Measurements from ENCODE around the gene RPS6KA2.

- TF ChIP-seq, protein P1, sequence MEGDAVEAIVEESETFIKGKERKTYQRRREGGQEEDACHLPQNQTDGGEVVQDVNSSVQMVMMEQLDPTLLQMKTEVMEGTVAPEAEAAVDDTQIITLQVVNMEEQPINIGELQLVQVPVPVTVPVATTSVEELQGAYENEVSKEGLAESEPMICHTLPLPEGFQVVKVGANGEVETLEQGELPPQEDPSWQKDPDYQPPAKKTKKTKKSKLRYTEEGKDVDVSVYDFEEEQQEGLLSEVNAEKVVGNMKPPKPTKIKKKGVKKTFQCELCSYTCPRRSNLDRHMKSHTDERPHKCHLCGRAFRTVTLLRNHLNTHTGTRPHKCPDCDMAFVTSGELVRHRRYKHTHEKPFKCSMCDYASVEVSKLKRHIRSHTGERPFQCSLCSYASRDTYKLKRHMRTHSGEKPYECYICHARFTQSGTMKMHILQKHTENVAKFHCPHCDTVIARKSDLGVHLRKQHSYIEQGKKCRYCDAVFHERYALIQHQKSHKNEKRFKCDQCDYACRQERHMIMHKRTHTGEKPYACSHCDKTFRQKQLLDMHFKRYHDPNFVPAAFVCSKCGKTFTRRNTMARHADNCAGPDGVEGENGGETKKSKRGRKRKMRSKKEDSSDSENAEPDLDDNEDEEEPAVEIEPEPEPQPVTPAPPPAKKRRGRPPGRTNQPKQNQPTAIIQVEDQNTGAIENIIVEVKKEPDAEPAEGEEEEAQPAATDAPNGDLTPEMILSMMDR (IDR thresholded peaks at IDR 0.05) = no peak
- TF ChIP-seq POLR2A (IDR thresholded peaks at IDR 0.05) = no peak
Measured at GRCh38 chr6:166444446-166444845, 182.6 kb downstream of the RPS6KA2 start.
